A673 (cell line): ENCODE measurements around the gene KCNH8. TPM values are rescaled to one million over a fixed set of nuclear protein-coding genes. Genes with fewer than 3 reads are reported as not detected.
"Not testable (repeated sequence)": the region's sequence is repeated elsewhere in the genome, so short reads cannot be mapped to it uniquely, and the experiment has no call there.

ENCODE experiments used
- BruUV-seq: library from RNA; stranded (reverse); fragments of 400-500 nt; replicated peaks from 2 replicates; lab custom pipeline; 2021; lab: Mats Ljungman, UMichigan
- CTCF ChIA-PET: fragments of 300-600 bp; sonication (Branson Sonifier 250); formaldehyde crosslinking; loops from one replicate; lab custom pipeline; 2022; ENCODE audit warnings: antibody characterized with exemption; lab: Charles Lee
- POLR2A ChIA-PET: fragments of 300-600 bp; sonication (Branson Sonifier 250); formaldehyde crosslinking; loops from one replicate; lab custom pipeline; 2022; ENCODE audit warnings: antibody characterized with exemption; ENCODE audit not compliant: low non-redundant PET; lab: Charles Lee
- DNase-seq: peaks from one replicate; pipeline ENCODE4 v3.0.0-alpha.2; 2015; ENCODE audit warnings: low spot score
- H3K27ac ChIP-seq: fragments of 200-600 bp; sonication (generic); 2 replicates; pipeline ENCODE4 v1.5.1; 2016; ENCODE audit warnings: mixed run types, low read depth, mild to moderate bottlenecking, mixed read lengths, antibody characterized with exemption, low read length; ENCODE audit not compliant: poor library complexity, severe bottlenecking
- H3K27me3 ChIP-seq: fragments of 200-600 bp; sonication (generic); replicated peaks from 2 replicates; pipeline ENCODE4 v1.6.1; 2017; ENCODE audit warnings: mixed run types, low read depth, mild to moderate bottlenecking, mixed read lengths, antibody characterized with exemption, low read length; ENCODE audit not compliant: insufficient read depth, poor library complexity
- H3K36me3 ChIP-seq: fragments of 200-600 bp; sonication (generic); 2 replicates; pipeline ENCODE4 v1.6.1; 2016; ENCODE audit warnings: mixed run types, mild to moderate bottlenecking, mixed read lengths, antibody characterized with exemption, low read length; ENCODE audit not compliant: insufficient read depth, poor library complexity, severe bottlenecking
- H3K4me1 ChIP-seq: fragments of 200-600 bp; sonication (generic); 2 replicates; pipeline ENCODE4 v1.6.1; 2017; ENCODE audit warnings: mixed run types, mild to moderate bottlenecking, mixed read lengths, antibody characterized with exemption, low read length; ENCODE audit not compliant: insufficient read depth, poor library complexity, severe bottlenecking
- H3K4me3 ChIP-seq: fragments of 200-600 bp; sonication (generic); 2 replicates; pipeline ENCODE4 v1.5.1; 2016; ENCODE audit warnings: low read depth, mixed run types, mild to moderate bottlenecking, mixed read lengths, low read length; ENCODE audit not compliant: poor library complexity, severe bottlenecking
- H3K9me3 ChIP-seq: fragments of 200-600 bp; sonication (generic); 2 replicates; pipeline ENCODE4 v1.6.1; 2016; ENCODE audit warnings: mixed run types, low read depth, mild to moderate bottlenecking, mixed read lengths, antibody characterized with exemption, low read length; ENCODE audit not compliant: poor library complexity, severe bottlenecking
- CTCF ChIP-seq: fragments of 300-800, 200-600 bp; sonication (generic); conservative IDR thresholded peaks from 2 replicates; pipeline ENCODE4 v1.5.1; 2017; ENCODE audit warnings: low read depth, mild to moderate bottlenecking, antibody characterized with exemption, low read length, moderate library complexity, mixed read lengths
- EZH2 ChIP-seq: fragments of 200-600 bp; sonication (generic); IDR thresholded peaks from 2 replicates; pipeline ENCODE4 v1.6.1; 2017; ENCODE audit warnings: borderline replicate concordance, low read depth, mild to moderate bottlenecking, mixed read lengths, antibody characterized with exemption, low read length; ENCODE audit not compliant: poor library complexity, severe bottlenecking
- intact Hi-C: fragments of 100-400 bp; cut with micrococcal nuclease; formaldehyde crosslinking; loops from one replicate; pipeline ENCODE4 v1.10.0; 2022; ENCODE audit not compliant: unreplicated experiment
- total RNA-seq: library from RNA; stranded (reverse); gene quantifications from 2 replicates; pipeline ENCODE4 v1.2.3, GENCODE V29; 2021

Gene KCNH8
- total RNA-seq, 1 experiment from 2014 or later, result not detected

GRCh38 chr3:19229086-19229485 is 80.8 kb downstream of the KCNH8 start:
- no peak overlapping the region for H3K27ac ChIP-seq
- H3K9me3 ChIP-seq, result no peaks in the 10 kb centered on the region
- ChIA-PET POLR2A (no interaction called here), CTCF (interaction anchor here (1.1 kb wide), 1 partner anchor 637 kb away, joined by 3 read pairs; no protein-coding TSS in a partner anchor)
- no peak for TF ChIP-seq EZH2
- no peak for TF ChIP-seq CTCF
- no peaks in the 10 kb centered on the region for H3K36me3 ChIP-seq
- DNase-seq, result no peak
- no peak overlapping the region for H3K4me3 ChIP-seq
- no peaks in the 10 kb centered on the region for H3K4me1 ChIP-seq
- BruUV-seq, result no TSS peak
- no peaks in the 10 kb centered on the region for H3K27me3 ChIP-seq
- intact Hi-C loops, result no loop called here

- H3K27ac ChIP-seq, H3K4me1 ChIP-seq, DNase-seq, H3K27me3 ChIP-seq, CTCF ChIA-PET, H3K4me3 ChIP-seq, H3K36me3 ChIP-seq, intact Hi-C loops, POLR2A ChIA-PET, H3K9me3 ChIP-seq, BruUV-seq: not testable (repeated sequence)
Measured at GRCh38 chr3:19229881-19230280, 81.6 kb downstream of the KCNH8 start.

- intact Hi-C loops, result no loop called here
- TF ChIP-seq CTCF (no peak), EZH2 (no peak)
- POLR2A ChIA-PET, result no interaction called here
- no peaks in the 10 kb centered on the region for H3K4me1 ChIP-seq
- no peaks in the 10 kb centered on the region for H3K9me3 ChIP-seq
- no peak overlapping the region for H3K4me3 ChIP-seq
- CTCF ChIA-PET, result no interaction called here
- no peak for DNase-seq
- BruUV-seq, result no TSS peak
- H3K27ac ChIP-seq, result no peak overlapping the region
- H3K27me3 ChIP-seq, result no peaks in the 10 kb centered on the region
- no peaks in the 10 kb centered on the region for H3K36me3 ChIP-seq
Measured at GRCh38 chr3:19231792-19232461, 83.6 kb downstream of the KCNH8 start.

- Histone ChIP-seq H3K9me3 (no peaks in the 10 kb centered on the region), H3K27me3 (no peaks in the 10 kb centered on the region), H3K4me1 (no peaks in the 10 kb centered on the region), H3K4me3 (no peak overlapping the region), H3K36me3 (no peaks in the 10 kb centered on the region), H3K27ac (no peak overlapping the region)
- TF ChIP-seq EZH2 (no peak), CTCF (no peak)
- intact Hi-C loops, result no loop called here
- BruUV-seq, result no TSS peak
- ChIA-PET CTCF (no interaction called here), POLR2A (no interaction called here)
- no peak for DNase-seq
Measured at GRCh38 chr3:19232566-19232965, 84.3 kb downstream of the KCNH8 start.

- H3K27me3 ChIP-seq, H3K36me3 ChIP-seq, H3K27ac ChIP-seq, CTCF ChIA-PET, H3K9me3 ChIP-seq, H3K4me1 ChIP-seq, DNase-seq, H3K4me3 ChIP-seq, BruUV-seq, POLR2A ChIA-PET, intact Hi-C loops: not testable (repeated sequence)
Measured at GRCh38 chr3:19233882-19234784, 85.8 kb downstream of the KCNH8 start.
